ENCODE results near the gene JAG2. TPM values are rescaled to one million over a fixed set of nuclear protein-coding genes. Genes with fewer than 3 reads are reported as not detected.

Gene JAG2
- total RNA-seq, 1 experiment from 2014 or later, result 12.2 TPM

DNA sequence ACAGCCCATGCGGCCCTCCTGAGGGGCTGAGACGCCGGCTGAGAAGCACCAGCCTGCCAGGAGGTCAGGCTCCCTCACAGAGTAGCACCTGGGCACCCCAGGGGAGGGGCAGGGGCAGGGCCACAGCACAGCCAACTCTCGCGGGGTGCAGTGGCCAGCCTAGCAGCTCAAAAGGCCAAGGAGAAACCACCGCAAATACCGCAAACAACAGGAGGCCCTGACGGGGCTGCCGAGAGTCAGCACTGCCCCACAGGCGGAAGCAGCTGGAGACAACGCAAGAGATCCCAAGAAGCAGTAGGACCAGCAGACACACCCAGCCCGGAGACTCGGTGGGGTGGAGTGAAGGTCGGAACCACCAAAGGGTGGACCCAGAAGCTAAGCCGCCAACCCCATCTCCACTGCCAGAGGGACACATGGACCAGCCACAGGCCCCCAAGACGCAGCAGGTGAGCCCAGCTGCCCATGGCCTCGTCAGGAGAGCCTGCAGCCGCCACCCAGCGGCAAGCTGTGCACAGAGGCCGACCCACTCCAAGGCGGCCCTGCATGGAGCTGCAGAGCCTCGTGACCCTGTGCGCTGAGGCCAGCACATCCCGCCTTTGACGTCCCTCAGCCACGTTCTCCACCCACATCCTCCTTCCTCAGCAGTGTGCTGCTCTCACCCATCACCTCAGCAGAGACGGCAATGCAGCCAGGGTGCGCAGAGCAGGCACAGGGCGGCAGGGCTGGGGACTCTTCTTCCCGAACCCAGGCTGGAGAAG lies 48.1 kb upstream of the JAG2 start:
- Mint-ChIP-seq H3K9me3 (peaks cover 9% of the 10 kb centered on the region), H3K27ac (no peak overlapping the region), H3K36me3 (peaks cover 10% of the 10 kb centered on the region; the same call in 1 of the 2 replicates), H3K4me1 (no peaks in the 10 kb centered on the region), H3K4me3 (no peak overlapping the region), H3K27me3 (ENCODE audit: low read depth) (no peaks in the 10 kb centered on the region)
- TF ChIP-seq RELA (CRISPR knock-in tag; IDR thresholded peaks at IDR 0.05; ENCODE audit: borderline replicate concordance), result no peak
- TF ChIP-seq, protein P1, sequence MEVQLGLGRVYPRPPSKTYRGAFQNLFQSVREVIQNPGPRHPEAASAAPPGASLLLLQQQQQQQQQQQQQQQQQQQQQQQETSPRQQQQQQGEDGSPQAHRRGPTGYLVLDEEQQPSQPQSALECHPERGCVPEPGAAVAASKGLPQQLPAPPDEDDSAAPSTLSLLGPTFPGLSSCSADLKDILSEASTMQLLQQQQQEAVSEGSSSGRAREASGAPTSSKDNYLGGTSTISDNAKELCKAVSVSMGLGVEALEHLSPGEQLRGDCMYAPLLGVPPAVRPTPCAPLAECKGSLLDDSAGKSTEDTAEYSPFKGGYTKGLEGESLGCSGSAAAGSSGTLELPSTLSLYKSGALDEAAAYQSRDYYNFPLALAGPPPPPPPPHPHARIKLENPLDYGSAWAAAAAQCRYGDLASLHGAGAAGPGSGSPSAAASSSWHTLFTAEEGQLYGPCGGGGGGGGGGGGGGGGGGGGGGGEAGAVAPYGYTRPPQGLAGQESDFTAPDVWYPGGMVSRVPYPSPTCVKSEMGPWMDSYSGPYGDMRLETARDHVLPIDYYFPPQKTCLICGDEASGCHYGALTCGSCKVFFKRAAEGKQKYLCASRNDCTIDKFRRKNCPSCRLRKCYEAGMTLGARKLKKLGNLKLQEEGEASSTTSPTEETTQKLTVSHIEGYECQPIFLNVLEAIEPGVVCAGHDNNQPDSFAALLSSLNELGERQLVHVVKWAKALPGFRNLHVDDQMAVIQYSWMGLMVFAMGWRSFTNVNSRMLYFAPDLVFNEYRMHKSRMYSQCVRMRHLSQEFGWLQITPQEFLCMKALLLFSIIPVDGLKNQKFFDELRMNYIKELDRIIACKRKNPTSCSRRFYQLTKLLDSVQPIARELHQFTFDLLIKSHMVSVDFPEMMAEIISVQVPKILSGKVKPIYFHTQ (CRISPR knock-in tag; IDR thresholded peaks at IDR 0.05), result no peak
- no peak for TF ChIP-seq SMAD4 (CRISPR knock-in tag; IDR thresholded peaks at IDR 0.05)
- no peak for TF ChIP-seq MYBL2 (CRISPR knock-in tag; IDR thresholded peaks at IDR 0.05)
- TF ChIP-seq JAZF1 (CRISPR knock-in tag; IDR thresholded peaks at IDR 0.05), result no peak
- TF ChIP-seq, protein P2, sequence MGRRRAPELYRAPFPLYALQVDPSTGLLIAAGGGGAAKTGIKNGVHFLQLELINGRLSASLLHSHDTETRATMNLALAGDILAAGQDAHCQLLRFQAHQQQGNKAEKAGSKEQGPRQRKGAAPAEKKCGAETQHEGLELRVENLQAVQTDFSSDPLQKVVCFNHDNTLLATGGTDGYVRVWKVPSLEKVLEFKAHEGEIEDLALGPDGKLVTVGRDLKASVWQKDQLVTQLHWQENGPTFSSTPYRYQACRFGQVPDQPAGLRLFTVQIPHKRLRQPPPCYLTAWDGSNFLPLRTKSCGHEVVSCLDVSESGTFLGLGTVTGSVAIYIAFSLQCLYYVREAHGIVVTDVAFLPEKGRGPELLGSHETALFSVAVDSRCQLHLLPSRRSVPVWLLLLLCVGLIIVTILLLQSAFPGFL (CRISPR knock-in tag; IDR thresholded peaks at IDR 0.05; ENCODE audit: borderline replicate concordance), result no peak
- CTCF ChIA-PET, result no interaction called here
- ATAC-seq (no peak), DNase-seq (ENCODE audit: low spot score) (no peak)
- POLR2A ChIA-PET, result no interaction called here

- H3K9me3 Mint-ChIP-seq, result peaks cover 9% of the 10 kb centered on the region
- no peaks in the 10 kb centered on the region for H3K27me3 Mint-ChIP-seq (ENCODE audit: low read depth)
- H3K4me3 Mint-ChIP-seq, result no peak overlapping the region
- H3K36me3 Mint-ChIP-seq, result peaks cover 10% of the 10 kb centered on the region; the same call in 1 of the 2 replicates
- no peaks in the 10 kb centered on the region for H3K4me1 Mint-ChIP-seq
- TF ChIP-seq KAT7 (CRISPR knock-in tag; IDR thresholded peaks at IDR 0.05; ENCODE audit: borderline replicate concordance), result no peak
- no peak for TF ChIP-seq ESRRA (CRISPR knock-in tag; IDR thresholded peaks at IDR 0.05; ENCODE audit: borderline replicate concordance)
- no peak for TF ChIP-seq JUN (CRISPR knock-in tag; IDR thresholded peaks at IDR 0.05)
- no peak for TF ChIP-seq TEAD1 (CRISPR knock-in tag; IDR thresholded peaks at IDR 0.05)
- TF ChIP-seq, protein P1 (CRISPR knock-in tag; IDR thresholded peaks at IDR 0.05), result no peak
- TF ChIP-seq ZNF317 (CRISPR knock-in tag; IDR thresholded peaks at IDR 0.05; ENCODE audit: borderline replicate concordance, low read depth), result no peak
- TF ChIP-seq, protein P3, sequence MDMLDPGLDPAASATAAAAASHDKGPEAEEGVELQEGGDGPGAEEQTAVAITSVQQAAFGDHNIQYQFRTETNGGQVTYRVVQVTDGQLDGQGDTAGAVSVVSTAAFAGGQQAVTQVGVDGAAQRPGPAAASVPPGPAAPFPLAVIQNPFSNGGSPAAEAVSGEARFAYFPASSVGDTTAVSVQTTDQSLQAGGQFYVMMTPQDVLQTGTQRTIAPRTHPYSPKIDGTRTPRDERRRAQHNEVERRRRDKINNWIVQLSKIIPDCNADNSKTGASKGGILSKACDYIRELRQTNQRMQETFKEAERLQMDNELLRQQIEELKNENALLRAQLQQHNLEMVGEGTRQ (CRISPR knock-in tag; IDR thresholded peaks at IDR 0.05), result no peak
- no peak for TF ChIP-seq E2F5 (CRISPR knock-in tag; IDR thresholded peaks at IDR 0.05)
- no peak for TF ChIP-seq GTF2I (CRISPR knock-in tag; conservative IDR thresholded peaks at IDR 0.05)
- TF ChIP-seq ZNF232 (CRISPR knock-in tag; IDR thresholded peaks at IDR 0.05), result no peak
- TF ChIP-seq ATF6 (CRISPR knock-in tag; IDR thresholded peaks at IDR 0.05), result no peak
- no peak for TF ChIP-seq RORB (CRISPR knock-in tag; IDR thresholded peaks at IDR 0.05)
- ChIA-PET POLR2A (no interaction called here), CTCF (no interaction called here)
- H3K27ac Mint-ChIP-seq, result 0 out of 2 replicates have a peak overlapping the region, but pooled peaks have one; percentile 27
- no peak for DNase-seq (ENCODE audit: low spot score)
- ATAC-seq, result no peak
Observed at GRCh38 chr14:105215602-105216001, 47.0 kb upstream of the JAG2 start.

All from WTC11 (cell line).